Peyer's patch (tissue), 4 donors: ENCODE results near the gene CSMD2.

Source experiments
- CTCF ChIP-seq, 6 experiments: fragments of 450-650 bp in 4 of 6; fragments of 200-600 bp in 2 of 6; sonication (generic) in 1 of 6; IDR thresholded peaks; one replicate each; pipeline ENCODE4 v1.5.1; 2017 to 2019; ENCODE audit warnings: antibody characterized with exemption in 6 of 6, mild to moderate bottlenecking in 3 of 6, moderate library complexity in 1 of 6
- POLR2A ChIP-seq, 2 donors: fragments of 450-650 bp; IDR thresholded peaks; one replicate each; pipeline ENCODE4 v1.5.1; 2017; ENCODE audit warnings: antibody characterized with exemption in 2 of 2, mild to moderate bottlenecking in 2 of 2, moderate library complexity in 2 of 2

DNA sequence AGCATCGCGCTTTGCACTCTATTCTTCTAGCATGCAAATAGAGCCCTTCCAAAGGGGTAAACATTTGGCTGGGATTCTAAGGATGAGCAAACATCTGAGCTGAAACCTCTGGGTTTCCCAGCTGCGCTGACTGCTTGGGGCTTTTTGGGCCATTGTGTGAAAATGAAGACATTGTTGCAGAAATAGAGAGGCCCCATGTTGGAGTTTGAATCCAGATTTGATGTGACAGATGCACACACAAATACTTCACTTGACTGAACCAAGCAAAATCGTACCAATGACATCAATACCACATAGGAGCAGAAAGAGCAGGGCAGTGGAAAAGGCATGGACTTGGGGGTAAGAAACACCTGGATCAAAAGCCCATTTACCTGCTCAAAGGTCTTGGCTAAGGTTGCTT is 445.7 kb downstream of the CSMD2 start:
- TF ChIP-seq CTCF (IDR thresholded peaks at IDR 0.05) (no peak), POLR2A (IDR thresholded peaks at IDR 0.05) (no peak)
